HG03565 (cell line): ENCODE data around the gene PPP1R2B.
"Not testable (repeated sequence)": the region's sequence is repeated elsewhere in the genome, so short reads cannot be mapped to it uniquely, and the experiment has no call there.

Experiments
- ATAC-seq: cut with Tn5 transposase; IDR thresholded peaks from one replicate; pipeline ENCODE4 v1.9.1; 2021; ENCODE audit warnings: mild to moderate bottlenecking, moderate library complexity; ENCODE audit not compliant: unreplicated experiment

PPP1R2B gene

GRCh38 chr5:156850206-156850751 lies at the start of gene PPP1R2B:
TSS of gene PPP1R2B (plus strand) at chr5:156850295. CDS start at chr5:156850563, 268 bp downstream.
- no peak for ATAC-seq

- no peak for ATAC-seq
Measured at GRCh38 chr5:156800929-156801328, 49.2 kb upstream of the PPP1R2B start.

- no peak for ATAC-seq
Measured at GRCh38 chr5:156802501-156802900, 47.6 kb upstream of the PPP1R2B start.

- no peak for ATAC-seq
Measured at GRCh38 chr5:156803404-156803803, 46.7 kb upstream of the PPP1R2B start.

GRCh38 chr5:156812959-156813358 lies 37.1 kb upstream of the PPP1R2B start:
- ATAC-seq = no peak

GRCh38 chr5:156815988-156816599 lies 34.0 kb upstream of the PPP1R2B start:
- ATAC-seq = peak; percentile 62

GRCh38 chr5:156819537-156819936 lies 30.6 kb upstream of the PPP1R2B start:
- no peak for ATAC-seq

GRCh38 chr5:156819967-156820581 lies 30.0 kb upstream of the PPP1R2B start:
- ATAC-seq = no peak

GRCh38 chr5:156824241-156824640 lies 25.9 kb upstream of the PPP1R2B start:
- no peak for ATAC-seq

GRCh38 chr5:156824800-156825199 lies 25.3 kb upstream of the PPP1R2B start:
- ATAC-seq = no peak

- ATAC-seq = peak; percentile 18
Measured at GRCh38 chr5:156825688-156826087, 24.4 kb upstream of the PPP1R2B start.

- ATAC-seq = peak; percentile 63
Measured at GRCh38 chr5:156826150-156826549, 23.9 kb upstream of the PPP1R2B start.

- no peak for ATAC-seq
Measured at GRCh38 chr5:156834916-156835315, 15.2 kb upstream of the PPP1R2B start.

- ATAC-seq = peak; percentile 78
Measured at GRCh38 chr5:156835905-156836304, 14.2 kb upstream of the PPP1R2B start.

GRCh38 chr5:156836846-156837245 lies 13.2 kb upstream of the PPP1R2B start:
- no peak for ATAC-seq

- ATAC-seq = no peak
Measured at GRCh38 chr5:156838961-156839360, 11.1 kb upstream of the PPP1R2B start.

GRCh38 chr5:156841737-156842136 lies 8.4 kb upstream of the PPP1R2B start:
- no peak for ATAC-seq

- ATAC-seq = no peak
Measured at GRCh38 chr5:156846914-156847313, 3.2 kb upstream of the PPP1R2B start.

GRCh38 chr5:156848447-156848846 lies 1.6 kb upstream of the PPP1R2B start:
- not testable (repeated sequence) for ATAC-seq

- ATAC-seq = no peak
Measured at GRCh38 chr5:156851880-156852279, 1.8 kb downstream of the PPP1R2B start.

- not testable (repeated sequence) for ATAC-seq
Measured at GRCh38 chr5:156853055-156853454, 3.0 kb downstream of the PPP1R2B start.

GRCh38 chr5:156865427-156865826 lies 15.3 kb downstream of the PPP1R2B start:
- no peak for ATAC-seq

GRCh38 chr5:156870498-156870839 lies 20.4 kb downstream of the PPP1R2B start:
- no peak for ATAC-seq
